NT2/D1 (cell line): ENCODE data around the gene KIF1B.

Experiments
- SUZ12 ChIP-seq: IDR thresholded peaks from 2 replicates; pipeline ENCODE4 v1.6.1; 2011; ENCODE audit not compliant: insufficient read length, insufficient read depth; ENCODE audit errors: extremely low read depth
- YY1 ChIP-seq: IDR thresholded peaks from 2 replicates; pipeline ENCODE4 v1.6.1; 2011; ENCODE audit not compliant: insufficient read length, insufficient read depth
- ZNF274 ChIP-seq: IDR thresholded peaks from 2 replicates; pipeline ENCODE4 v1.6.1; 2011; ENCODE audit warnings: mild to moderate bottlenecking, low read depth, low read length

DNA sequence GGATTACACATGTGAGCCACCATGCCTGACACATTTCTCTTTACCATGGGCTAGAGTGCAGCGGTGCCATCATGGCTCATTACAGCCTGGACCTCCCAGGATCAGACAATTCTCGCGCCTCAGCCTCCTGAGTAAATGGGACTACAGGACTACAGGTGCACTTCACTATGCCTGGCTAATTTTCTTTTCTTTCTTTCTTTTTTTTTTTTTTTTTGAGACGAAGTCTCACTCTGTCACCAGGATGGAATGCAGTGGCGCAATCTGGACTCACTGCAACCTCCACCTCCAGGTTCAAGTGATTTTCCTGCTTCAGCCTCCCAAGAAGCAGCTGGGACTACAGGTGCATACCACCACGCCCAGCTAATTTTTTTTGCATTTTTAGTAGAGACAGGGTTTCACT lies 14.8 kb upstream of the KIF1B start:
- TF ChIP-seq SUZ12 (no peak), YY1 (no peak), ZNF274 (no peak)
